Activated CD8-positive, alpha-beta memory T cell treated with anti-CD3 and anti-CD28 coated beads, Interleukin-2, amount 10 ng/mL, durations not matched to agents 7 days and 5 days (primary cell): ENCODE measurements around the gene PSMG4. TPM values are rescaled to one million over a fixed set of nuclear protein-coding genes. Genes with fewer than 3 reads are reported as not detected.

Source experiments
- ATAC-seq: fragments of 150-1000 bp; cut with Tn5 transposase; one replicate; pipeline ENCODE4 v1.10.0; 2021; ENCODE audit warnings: moderate library complexity
- CTCF ChIA-PET: fragments of 350-600 bp; sonication (Branson Sonifier 250); formaldehyde crosslinking; loops from one replicate; lab custom pipeline; 2021; ENCODE audit warnings: antibody characterized with exemption; lab: Charles Lee
- DNase-seq: peaks from one replicate; pipeline ENCODE4 v3.0.0-alpha.2; 2020
- H3K27ac Mint-ChIP-seq: one replicate; pipeline ENCODE4 v1.8.0; 2021; ENCODE audit warnings: mild to moderate bottlenecking, mixed read lengths
- H3K27me3 Mint-ChIP-seq: one replicate; pipeline ENCODE4 v1.8.0; 2021; ENCODE audit warnings: mixed read lengths
- H3K36me3 Mint-ChIP-seq: one replicate; pipeline ENCODE4 v1.8.0; 2021; ENCODE audit warnings: mild to moderate bottlenecking, mixed read lengths
- H3K4me1 Mint-ChIP-seq: one replicate; pipeline ENCODE4 v1.8.0; 2021; ENCODE audit warnings: mixed read lengths
- H3K4me3 Mint-ChIP-seq: one replicate; pipeline ENCODE4 v1.8.0; 2021; ENCODE audit warnings: mild to moderate bottlenecking, moderate library complexity, mixed read lengths
- H3K9me3 Mint-ChIP-seq: one replicate; pipeline ENCODE4 v1.8.0; 2022; ENCODE audit warnings: low read depth, mixed read lengths
- total RNA-seq, 2 experiments: library from RNA; stranded (reverse); gene quantifications; one replicate each; pipeline ENCODE4 v1.2.3, GENCODE V29; 2021

PSMG4 gene
- total RNA-seq, 2 experiments from 2014 or later: 24.4 TPM

DNA sequence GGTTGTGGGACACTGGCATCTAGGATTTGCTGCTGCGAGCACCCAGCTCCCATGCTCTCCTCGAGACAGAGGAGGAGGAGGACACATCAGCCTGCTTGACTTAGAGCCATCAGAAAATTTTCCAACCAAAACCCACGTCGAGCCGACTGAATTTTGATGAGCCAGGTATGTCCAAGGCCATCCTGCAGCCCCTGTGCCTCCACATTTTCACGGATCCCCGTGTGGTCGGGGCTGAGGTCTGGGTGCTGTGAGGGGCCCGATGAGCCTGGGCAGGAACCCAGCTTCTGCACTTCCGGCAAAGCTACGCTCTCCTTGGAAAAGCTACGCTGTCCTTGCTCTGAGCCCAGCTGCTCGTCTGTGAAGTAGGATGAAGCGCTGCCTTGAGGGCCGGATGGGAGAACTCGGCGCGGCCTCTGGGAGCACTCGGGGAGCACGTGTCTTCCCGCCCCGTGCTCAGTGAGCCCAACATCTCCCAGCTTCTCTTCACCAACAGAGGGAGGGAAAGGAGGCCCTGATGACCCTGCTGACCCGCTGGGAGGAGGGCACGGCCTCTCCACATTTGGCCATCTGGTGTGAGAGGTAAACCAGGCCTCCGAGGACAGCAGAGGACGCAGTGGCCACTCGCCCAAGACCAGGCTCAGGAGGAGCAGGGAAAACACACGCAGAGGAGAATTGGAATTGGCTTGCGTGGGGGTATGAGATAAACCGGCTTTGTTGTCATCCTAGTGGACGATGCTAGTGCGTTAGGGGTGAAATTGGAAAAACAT, 33.9 kb downstream of the PSMG4 start:
- H3K36me3 Mint-ChIP-seq: no peaks in the 10 kb centered on the region
- H3K9me3 Mint-ChIP-seq: no peaks in the 10 kb centered on the region
- DNase-seq (no peak), ATAC-seq (no peak)
- H3K4me3 Mint-ChIP-seq: no peak overlapping the region
- CTCF ChIA-PET: no interaction called here
- no peaks in the 10 kb centered on the region for H3K4me1 Mint-ChIP-seq
- no peak overlapping the region for H3K27ac Mint-ChIP-seq
- H3K27me3 Mint-ChIP-seq: no peaks in the 10 kb centered on the region

- ATAC-seq (no peak), DNase-seq (no peak)
- no peak overlapping the region for H3K4me3 Mint-ChIP-seq
- H3K27me3 Mint-ChIP-seq: no peaks in the 10 kb centered on the region
- H3K27ac Mint-ChIP-seq: no peak overlapping the region
- CTCF ChIA-PET: no interaction called here
- no peaks in the 10 kb centered on the region for H3K4me1 Mint-ChIP-seq
- no peaks in the 10 kb centered on the region for H3K9me3 Mint-ChIP-seq
- no peaks in the 10 kb centered on the region for H3K36me3 Mint-ChIP-seq
Observed at GRCh38 chr6:3293271-3294155, 34.8 kb downstream of the PSMG4 start.

DNA sequence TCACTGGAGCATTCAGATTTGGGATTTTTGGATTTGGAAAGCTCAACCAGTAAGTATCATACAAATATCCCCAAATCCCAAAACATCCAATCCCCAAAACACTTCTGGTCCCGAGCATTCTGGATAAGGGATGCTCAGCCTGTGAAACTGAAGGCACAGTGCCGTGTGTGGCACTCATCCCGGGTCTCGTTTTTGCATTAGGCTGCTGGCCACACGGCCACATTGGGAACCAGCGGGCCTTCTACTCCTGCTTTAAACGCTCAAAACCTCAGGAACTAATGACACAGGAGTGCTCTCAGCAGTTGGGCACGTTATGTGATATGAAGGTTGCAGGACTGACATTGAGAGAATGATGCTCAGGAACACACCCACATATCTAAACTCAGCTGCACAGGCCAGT, 35.6 kb downstream of the PSMG4 start:
- DNase-seq (no peak), ATAC-seq (no peak)
- CTCF ChIA-PET: no interaction called here
- no peaks in the 10 kb centered on the region for H3K4me1 Mint-ChIP-seq
- no peak overlapping the region for H3K4me3 Mint-ChIP-seq
- H3K9me3 Mint-ChIP-seq: no peaks in the 10 kb centered on the region
- no peaks in the 10 kb centered on the region for H3K36me3 Mint-ChIP-seq
- no peaks in the 10 kb centered on the region for H3K27me3 Mint-ChIP-seq
- no peak overlapping the region for H3K27ac Mint-ChIP-seq

DNA sequence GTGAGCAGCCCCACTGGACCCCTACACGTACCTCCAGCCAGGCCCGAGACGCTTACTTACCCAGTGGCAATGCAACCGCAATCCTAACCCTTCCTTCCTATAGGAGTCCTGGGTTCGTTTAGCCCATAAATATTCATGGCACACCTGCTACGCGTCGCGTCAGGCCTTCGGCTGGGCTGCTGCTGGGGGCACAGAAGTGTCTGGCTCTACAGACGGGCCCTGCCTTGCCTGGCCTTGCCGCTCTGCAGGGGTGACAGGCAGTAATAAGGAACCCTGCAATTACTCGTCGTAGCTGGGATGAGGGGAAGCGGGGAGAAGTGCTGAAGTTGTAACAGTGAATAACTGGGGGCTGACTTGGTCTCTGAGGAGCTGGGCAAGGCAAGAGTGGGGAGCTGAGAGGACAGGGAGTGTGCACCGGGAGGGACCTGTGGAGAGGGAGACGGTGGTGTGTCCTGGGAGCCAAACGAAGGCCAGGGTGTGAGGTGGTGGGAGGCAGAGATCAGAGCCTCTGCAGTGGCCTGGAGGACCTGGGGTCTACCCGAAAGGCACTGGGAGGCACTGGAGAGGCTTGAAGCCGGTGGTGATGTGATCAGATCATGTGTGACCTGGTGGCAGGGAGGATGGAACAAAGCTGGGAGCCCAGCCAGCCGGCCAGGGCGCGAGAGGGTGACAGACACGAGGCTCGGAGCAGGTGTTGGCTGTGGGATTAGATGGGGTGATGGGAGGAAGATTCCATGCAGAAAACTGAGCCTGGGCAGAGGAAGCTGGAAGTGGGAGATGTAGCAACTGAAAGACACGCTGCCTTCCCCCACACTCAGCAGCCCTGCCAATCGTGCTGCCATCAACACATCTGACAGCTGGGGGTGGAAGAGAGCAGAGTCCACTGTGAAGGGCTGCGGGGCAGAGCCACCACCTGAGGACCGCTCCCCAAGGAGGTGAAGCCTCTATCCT, 36.4 kb downstream of the PSMG4 start:
- no peaks in the 10 kb centered on the region for H3K36me3 Mint-ChIP-seq
- H3K4me3 Mint-ChIP-seq: no peak overlapping the region
- H3K9me3 Mint-ChIP-seq: no peaks in the 10 kb centered on the region
- H3K4me1 Mint-ChIP-seq: no peaks in the 10 kb centered on the region
- no peaks in the 10 kb centered on the region for H3K27me3 Mint-ChIP-seq
- no peak overlapping the region for H3K27ac Mint-ChIP-seq
- ATAC-seq: no peak
- CTCF ChIA-PET: interaction anchor here (1.1 kb wide), 1 partner anchor 15 kb away, joined by 3 read pairs; no protein-coding TSS in a partner anchor
- no peak for DNase-seq

- H3K4me3 Mint-ChIP-seq: no peak overlapping the region
- H3K27me3 Mint-ChIP-seq: no peaks in the 10 kb centered on the region
- CTCF ChIA-PET: interaction anchor here (1.1 kb wide), 1 partner anchor 16 kb away, joined by 3 read pairs; no protein-coding TSS in a partner anchor
- DNase-seq: no peak
- H3K36me3 Mint-ChIP-seq: no peaks in the 10 kb centered on the region
- H3K4me1 Mint-ChIP-seq: no peaks in the 10 kb centered on the region
- H3K27ac Mint-ChIP-seq: no peak overlapping the region
- no peaks in the 10 kb centered on the region for H3K9me3 Mint-ChIP-seq
- ATAC-seq: no peak
Observed at GRCh38 chr6:3296078-3296477, 37.3 kb downstream of the PSMG4 start.

DNA sequence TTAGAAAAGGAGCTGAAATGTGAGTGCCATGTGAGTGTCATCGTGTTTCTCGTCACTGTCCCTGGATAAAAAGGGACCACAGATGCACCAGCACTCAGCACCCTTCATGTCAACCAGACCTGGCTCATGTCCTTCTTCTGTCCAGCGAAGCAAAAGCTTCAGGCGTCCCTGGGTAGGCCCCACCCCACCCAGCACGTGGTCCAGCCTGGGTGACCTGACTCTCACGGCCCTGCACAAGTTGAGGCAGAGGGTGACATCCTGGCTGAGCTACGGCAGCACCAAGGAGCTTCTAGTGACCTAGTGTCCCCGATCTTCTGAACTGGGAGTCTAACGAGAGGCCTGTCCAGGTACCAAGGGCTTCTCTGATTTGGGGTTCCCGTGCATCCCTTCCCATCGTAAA, 37.8 kb downstream of the PSMG4 start:
- Mint-ChIP-seq H3K9me3 (no peaks in the 10 kb centered on the region), H3K4me3 (no peak overlapping the region), H3K36me3 (no peaks in the 10 kb centered on the region), H3K27me3 (no peaks in the 10 kb centered on the region), H3K4me1 (no peaks in the 10 kb centered on the region), H3K27ac (no peak overlapping the region)
- no peak for ATAC-seq
- CTCF ChIA-PET: no interaction called here
- no peak for DNase-seq

DNA sequence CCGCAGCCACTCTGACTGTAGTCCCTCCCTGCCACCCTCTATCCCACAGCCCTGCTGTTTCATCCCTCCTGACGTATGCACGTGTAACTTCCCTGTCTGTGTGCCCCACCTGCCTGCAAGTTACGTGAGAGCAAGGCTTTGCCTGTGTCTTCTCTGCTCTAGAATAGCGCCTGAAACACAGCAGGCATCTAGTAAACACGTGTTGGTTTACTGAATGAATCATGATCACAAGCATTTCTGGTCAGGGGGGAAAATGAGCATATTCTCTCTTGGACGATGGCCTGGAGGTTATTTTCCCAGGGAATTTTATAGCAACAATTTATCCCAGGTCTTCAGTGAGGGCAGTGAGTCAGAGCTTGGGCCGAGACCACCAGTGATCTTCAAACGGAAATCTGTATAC, 38.3 kb downstream of the PSMG4 start:
- ATAC-seq: no peak
- Mint-ChIP-seq H3K36me3 (no peaks in the 10 kb centered on the region), H3K27ac (no peak overlapping the region), H3K4me1 (no peaks in the 10 kb centered on the region), H3K27me3 (peaks cover 2% of the 10 kb centered on the region), H3K4me3 (no peak overlapping the region), H3K9me3 (no peaks in the 10 kb centered on the region)
- no peak for DNase-seq
- CTCF ChIA-PET: no interaction called here

- Mint-ChIP-seq H3K27me3 (peaks cover 11% of the 10 kb centered on the region), H3K4me1 (no peaks in the 10 kb centered on the region), H3K9me3 (peaks cover 2% of the 10 kb centered on the region), H3K4me3 (no peak overlapping the region), H3K36me3 (no peaks in the 10 kb centered on the region), H3K27ac (no peak overlapping the region)
- DNase-seq: no peak
- ATAC-seq: no peak
- CTCF ChIA-PET: no interaction called here
Observed at GRCh38 chr6:3297909-3298308, 39.2 kb downstream of the PSMG4 start.

GRCh38 chr6:3299221-3299620, 40.5 kb downstream of the PSMG4 start:
- CTCF ChIA-PET: interaction anchor here (0.9 to 2.4 kb wide), 2 partner anchors 19 to 434 kb away, joined by 3 to 9 read pairs; no protein-coding TSS in a partner anchor
- peaks cover 2% of the 10 kb centered on the region for H3K9me3 Mint-ChIP-seq
- no peak for DNase-seq
- no peaks in the 10 kb centered on the region for H3K4me1 Mint-ChIP-seq
- H3K4me3 Mint-ChIP-seq: no peak overlapping the region
- H3K27me3 Mint-ChIP-seq: peaks cover 17% of the 10 kb centered on the region
- H3K36me3 Mint-ChIP-seq: no peaks in the 10 kb centered on the region
- no peak overlapping the region for H3K27ac Mint-ChIP-seq
- no peak for ATAC-seq

GRCh38 chr6:3301506-3301905, 42.8 kb downstream of the PSMG4 start:
- no peaks in the 10 kb centered on the region for H3K36me3 Mint-ChIP-seq
- ATAC-seq: no peak
- CTCF ChIA-PET: interaction anchor here (1.7 kb wide), 1 partner anchor 431 kb away, joined by 4 read pairs; no protein-coding TSS in a partner anchor

DNA sequence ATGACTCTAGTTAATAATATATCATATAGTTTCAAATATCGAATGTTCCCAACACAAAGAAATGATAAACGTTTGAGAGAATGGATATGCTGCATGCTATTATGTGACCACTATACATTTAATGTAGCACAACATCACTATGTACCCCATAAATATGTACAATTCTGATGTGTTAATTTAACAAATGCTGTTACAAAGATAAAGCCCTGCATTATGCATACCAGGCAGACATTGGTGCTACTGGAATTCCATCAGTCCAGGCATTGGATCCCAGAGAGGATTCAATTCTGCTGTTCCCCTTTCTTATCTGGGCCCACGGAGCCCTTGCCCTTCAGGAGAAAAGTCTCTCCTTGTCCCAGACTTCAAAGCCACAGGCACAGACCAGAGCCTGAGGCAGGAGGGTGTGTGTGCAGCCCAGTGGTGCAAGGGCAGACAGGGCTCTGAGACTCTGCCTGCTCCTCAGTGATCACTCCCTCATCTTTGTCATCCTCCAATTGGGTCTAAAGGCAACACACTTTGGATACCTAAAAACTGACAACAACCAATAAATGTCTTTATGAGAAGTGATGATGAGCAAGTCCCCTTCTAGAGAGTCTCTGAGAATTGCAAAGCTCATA, 45.2 kb downstream of the PSMG4 start:
- H3K4me1 Mint-ChIP-seq: no peaks in the 10 kb centered on the region
- H3K4me3 Mint-ChIP-seq: no peak overlapping the region
- DNase-seq: no peak
- CTCF ChIA-PET: no interaction called here
- peaks cover 17% of the 10 kb centered on the region for H3K27me3 Mint-ChIP-seq
- H3K36me3 Mint-ChIP-seq: no peaks in the 10 kb centered on the region
- H3K9me3 Mint-ChIP-seq: peaks cover 2% of the 10 kb centered on the region
- ATAC-seq: no peak
- no peak overlapping the region for H3K27ac Mint-ChIP-seq

More at GRCh38 chr6:3301506-3301905, 42.8 kb downstream of the PSMG4 start:
- Mint-ChIP-seq H3K4me1 (no peaks in the 10 kb centered on the region), H3K27ac (no peak overlapping the region), H3K9me3 (peaks cover 2% of the 10 kb centered on the region), H3K4me3 (no peak overlapping the region), H3K27me3 (peaks cover 17% of the 10 kb centered on the region)
- DNase-seq: no peak

- CTCF ChIA-PET: interaction anchor here (1.1 kb wide), 1 partner anchor 53 kb away, joined by 3 read pairs; no protein-coding TSS in a partner anchor
- Mint-ChIP-seq H3K9me3 (peaks cover 2% of the 10 kb centered on the region), H3K36me3 (no peaks in the 10 kb centered on the region), H3K27me3 (peaks cover 17% of the 10 kb centered on the region), H3K4me1 (no peaks in the 10 kb centered on the region), H3K27ac (no peak overlapping the region), H3K4me3 (no peak overlapping the region)
- DNase-seq (no peak), ATAC-seq (no peak)
Observed at GRCh38 chr6:3304500-3305215, 45.9 kb downstream of the PSMG4 start.
